Ovary (tissue), 9 donors: Measurements from ENCODE around the gene HOXA11. TPM values are rescaled to one million over a fixed set of nuclear protein-coding genes. Genes with fewer than 3 reads are reported as not detected.

Experiments used
- DNase-seq, 5 donors: peaks; one replicate each; pipeline ENCODE4 v3.0.0-alpha.2; 2019 to 2020
- H3K27ac ChIP-seq, 2 donors: fragments of 200-600 bp; one replicate each; pipeline versions ENCODE4 v1.5.1 to v1.8.0; 2019 to 2022
- H3K27me3 ChIP-seq: fragments of 200-600 bp; one replicate; pipeline ENCODE4 v1.8.0; 2022
- H3K36me3 ChIP-seq: fragments of 200-600 bp; sonication (generic); one replicate; pipeline ENCODE4 v1.5.1; 2019
- H3K4me1 ChIP-seq: one replicate; pipeline ENCODE4 v1.8.1; 2013; ENCODE audit warnings: mild to moderate bottlenecking, moderate library complexity; ENCODE audit not compliant: insufficient read depth
- H3K4me3 ChIP-seq: fragments of 200-600 bp; sonication (generic); one replicate; pipeline ENCODE4 v1.5.1; 2017
- H3K9me3 ChIP-seq, 2 donors: fragments of 200-600 bp in 1 of 2; sonication (generic) in 1 of 2; one replicate each; pipeline versions ENCODE4 v1.5.1 to v1.8.1; 2013 to 2019; ENCODE audit warnings: mild to moderate bottlenecking in 1 of 2, moderate library complexity in 1 of 2
- CTCF ChIP-seq, 3 donors: fragments of 450-650 bp in 2 of 3; fragments of 200-600 bp in 1 of 3; IDR thresholded peaks; one replicate each; pipeline versions ENCODE4 v1.5.1 to v1.8.0; 2016 to 2022; ENCODE audit warnings: antibody characterized with exemption in 3 of 3, mild to moderate bottlenecking in 1 of 3
- EP300 ChIP-seq: sonication (generic); formaldehyde crosslinking; IDR thresholded peaks from one replicate; pipeline ENCODE4 v1.6.1; 2017; ENCODE audit warnings: antibody characterized with exemption
- POLR2A ChIP-seq: fragments of 450-650 bp; IDR thresholded peaks from one replicate; pipeline ENCODE4 v1.6.1; 2017; ENCODE audit warnings: antibody characterized with exemption, mild to moderate bottlenecking, moderate library complexity
- WGBS, 3 donors: extraction: QIAGEN DNeasy Blood & Tissue Kit in 1 of 3; methylation state at CpG; one replicate each; pipeline versions ENCODE4 v1.1.5 to v1.1.7; 2013 to 2017; 5-methylcytosine and 5-hydroxymethylcytosine counted together
- intact Hi-C, 4 donors: fragments of 100-400 bp; cut with DNase I; formaldehyde crosslinking; loops; one replicate each; pipeline versions ENCODE4 v1.11.0 to v1.15.1; 2022 to 2023
- polyA plus RNA-seq, 2 donors: library from polyadenylated mRNA; stranded (reverse); fragments of 200-250 nt in 1 of 2; fragments of 350-450 nt in 1 of 2; fragmentation: Illumina TruSeq in 1 of 2; extraction: RNeasy Lipid Tissue Mini Kit (QIAGEN cat#74804) in 1 of 2; gene quantifications; one replicate each; pipeline ENCODE4 v1.2.3, GENCODE V29; 2013 to 2014
- total RNA-seq, 7 donors: library from RNA; depleted of rRNA in 2 of 7; stranded (reverse); fragments of >200 nt in 2 of 7; fragmentation: NEBNext Ultra II Directional in 3 of 7; extraction: Animal tissue kit (Norgen Biotek cat#: 25700) in 3 of 7; gene quantifications; one replicate each; pipeline versions ENCODE4 v1.1.0 to v1.2.4, GENCODE V29; 2016 to 2023
- donor health status: DM: no; HTN: no; CAD: no; lungs with moderate emphysema.
- donor health status: DM: no; HTN: no; CAD: no.
- donor health status: Bipolar disorder and iron deficiency.
- donor health status: DM: yes; HTN: yes; CAD: no.
- donor health status: DM: no; HTN: no; CAD: no.
- donor health status: DM: yes; HTN: yes; CAD: no.

HOXA11 gene
- total and polyA plus RNA-seq, 9 donors: 0.11 to 2.0 (median 0.91) TPM; not detected in 3

- Histone ChIP-seq H3K27ac (no peak overlapping the region), H3K27me3 (no peaks in the 10 kb centered on the region), H3K36me3 (no peaks in the 10 kb centered on the region), H3K4me3 (peak overlapping the region; percentile 16), H3K9me3 (no peaks in the 10 kb centered on the region), H3K4me1 (peaks cover 4% of the 10 kb centered on the region)
- TF ChIP-seq EP300 (no peak), POLR2A (no peak), CTCF (IDR thresholded peaks at IDR 0.05) (no peak)
- intact Hi-C loops: loop anchor here in 2 of 4 donors (5.0 to 10.0 kb wide), 2 partner anchors 720 to 887 kb away; no protein-coding TSS in a partner anchor
- 4 to 6% (median 5%) methylated on average over 35 to 41 of the region's 41 CpGs for WGBS, 3 donors
- no peak for DNase-seq
Observed at GRCh38 chr7:27204851-27205322, 19.9 kb upstream of the HOXA11 start.

DNA sequence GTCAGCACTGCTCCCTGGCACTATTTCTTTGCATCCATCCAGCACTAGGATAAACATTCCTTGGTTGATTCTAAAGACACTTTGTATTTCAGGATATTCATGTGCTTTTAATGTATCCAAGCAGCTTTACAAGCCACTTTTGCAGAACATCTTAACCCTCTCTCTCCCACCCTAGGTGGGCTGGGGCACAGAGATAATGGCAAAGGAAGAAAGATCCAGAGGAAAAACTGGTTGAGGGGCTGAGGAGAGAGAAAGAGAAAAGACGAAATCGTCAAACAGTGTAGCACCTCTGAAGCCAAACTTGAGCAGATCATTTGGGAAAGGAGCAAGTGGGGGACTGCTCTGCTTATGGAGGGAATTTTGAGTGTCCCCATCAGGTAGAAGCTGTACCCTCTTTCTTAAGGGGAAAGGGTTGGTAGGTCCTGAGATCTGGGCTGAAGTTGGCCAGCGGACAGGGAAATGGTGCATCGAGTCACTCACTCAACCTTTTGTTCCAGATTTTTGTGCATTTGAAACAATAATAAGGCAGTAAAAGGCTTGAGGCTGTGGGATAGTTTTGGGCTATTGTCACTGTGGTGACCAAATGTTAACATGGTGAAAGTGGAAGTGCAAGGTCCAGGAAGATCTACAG lies 19.0 kb upstream of the HOXA11 start:
- H3K9me3 ChIP-seq: no peaks in the 10 kb centered on the region
- H3K4me1 ChIP-seq: peaks cover 7% of the 10 kb centered on the region
- DNase-seq: no peak
- H3K36me3 ChIP-seq: no peaks in the 10 kb centered on the region
- no peaks in the 10 kb centered on the region for H3K27me3 ChIP-seq
- no peak overlapping the region for H3K27ac ChIP-seq
- no peak for TF ChIP-seq CTCF (IDR thresholded peaks at IDR 0.05)
- TF ChIP-seq EP300: no peak
- no peak for TF ChIP-seq POLR2A
- no peak overlapping the region for H3K4me3 ChIP-seq
- intact Hi-C loops: loop anchor here in 2 of 4 donors (5.0 to 10.0 kb wide), 2 partner anchors 721 to 888 kb away; no protein-coding TSS in a partner anchor
- 23 to 29% (median 25%) methylated on average over 4 of the region's 4 CpGs for WGBS, 3 donors

- H3K27me3 ChIP-seq: peaks cover under 1% of the 10 kb centered on the region
- no peak overlapping the region for H3K27ac ChIP-seq
- intact Hi-C loops: loop anchor here in 2 of 4 donors (5.0 to 10.0 kb wide), 2 partner anchors 721 to 889 kb away; no protein-coding TSS in a partner anchor
Observed at GRCh38 chr7:27203365-27203953, 18.4 kb upstream of the HOXA11 start.

DNA sequence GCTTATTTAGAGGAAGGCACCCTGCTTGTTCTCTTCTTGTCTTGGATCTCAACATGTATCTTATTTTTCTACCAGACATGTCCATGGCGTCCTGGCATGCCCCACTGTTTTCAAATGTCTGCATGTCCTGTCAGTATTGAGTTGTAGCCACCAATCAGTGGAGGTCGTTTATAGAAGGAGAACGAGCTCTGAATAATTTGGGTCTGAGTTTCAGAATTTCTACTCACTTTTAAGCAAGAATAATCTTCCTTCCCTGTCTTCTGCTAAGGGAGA lies 17.8 kb upstream of the HOXA11 start:
- H3K4me3 ChIP-seq: no peak overlapping the region
- H3K27ac ChIP-seq: no peak overlapping the region
- intact Hi-C loops: loop anchor here in 2 of 4 donors (5.0 to 10.0 kb wide), 2 partner anchors 722 to 890 kb away; no protein-coding TSS in a partner anchor
- 14 to 23% (median 23%) methylated on average over 3 of the region's 3 CpGs for WGBS, 3 donors
- H3K9me3 ChIP-seq: no peaks in the 10 kb centered on the region
- no peak for DNase-seq
- peaks cover 6% of the 10 kb centered on the region for H3K27me3 ChIP-seq
- no peaks in the 10 kb centered on the region for H3K36me3 ChIP-seq
- no peak for TF ChIP-seq POLR2A
- TF ChIP-seq CTCF (IDR thresholded peaks at IDR 0.05): no peak
- no peak for TF ChIP-seq EP300
- peaks cover 8% of the 10 kb centered on the region for H3K4me1 ChIP-seq

More at GRCh38 chr7:27203365-27203953, 18.4 kb upstream of the HOXA11 start:
- H3K4me1 ChIP-seq: peaks cover 8% of the 10 kb centered on the region
- 17 to 29% (median 25%) methylated on average over 10 of the region's 10 CpGs for WGBS, 3 donors
- DNase-seq: no peak
- H3K36me3 ChIP-seq: no peaks in the 10 kb centered on the region
- TF ChIP-seq EP300 (no peak), CTCF (IDR thresholded peaks at IDR 0.05) (no peak)
- no peaks in the 10 kb centered on the region for H3K9me3 ChIP-seq
- H3K4me3 ChIP-seq: no peak overlapping the region
